GM12878 (cell line): ENCODE results near the gene CDHR5. TPM values are rescaled to one million over a fixed set of nuclear protein-coding genes. Genes with fewer than 3 reads are reported as not detected.

ENCODE experiments used
- ATAC-seq: fragments of 200-7000 bp; cut with Tn5 transposase; 3 replicates; pipeline ENCODE4 v1.9.1; 2020; ENCODE audit warnings: mild to moderate bottlenecking, moderate library complexity
- BruUV-seq: library from RNA; stranded (reverse); fragments of 400-500 nt; replicated peaks from 2 replicates; lab custom pipeline; 2021; lab: Mats Ljungman, UMichigan
- CTCF ChIA-PET: fragments of 300-600 bp; sonication (Branson Sonifier 250); formaldehyde crosslinking; extraction: SDS; loops from one replicate; lab custom pipeline; 2021; ENCODE audit warnings: inconsistent platforms; lab: Yijun Ruan, JAX
- POLR2A ChIA-PET: fragments of 350-600 bp; formaldehyde crosslinking; extraction: SDS; loops from one replicate; lab custom pipeline; 2021; ENCODE audit warnings: inconsistent platforms; lab: Charles Lee
- RAD21 ChIA-PET: fragments of 300-600 bp; sonication (Branson Sonifier 250); formaldehyde crosslinking; loops from one replicate; lab custom pipeline; 2023; ENCODE audit warnings: antibody characterized with exemption; ENCODE audit not compliant: unreplicated experiment; lab: Charles Lee
- SMC1A ChIA-PET: fragments of 300-600 bp; sonication (Branson Sonifier 250); formaldehyde crosslinking; loops from one replicate; lab custom pipeline; 2023; ENCODE audit not compliant: unreplicated experiment, uncharacterized antibody; lab: Charles Lee
- DNase-seq: peaks from one replicate; pipeline ENCODE4 v3.0.0-alpha.2; 2011; ENCODE audit warnings: low read depth, low spot score
- FAIRE-seq: peaks from 3 replicates; lab custom pipeline; 2011; peaks lifted over from hg19 to GRCh38; lab: Jason Lieb, UNC
- H2AFZ ChIP-seq: 2 replicates; pipeline ENCODE4 v1.6.0; 2011; ENCODE audit warnings: low read depth, low read length, control low read depth; ENCODE audit not compliant: control insufficient read depth
- H3K27ac ChIP-seq: 2 replicates; pipeline ENCODE4 v1.5.1; 2011; ENCODE audit warnings: control low read depth; ENCODE audit not compliant: control insufficient read depth, insufficient read depth
- H3K27me3 ChIP-seq, 2 experiments: replicated peaks in 1 of 2; 2 replicates each; pipeline versions ENCODE4 v1.6.0 to v1.6.1; 2011; ENCODE audit warnings: low read length in 1 of 2; ENCODE audit not compliant: control insufficient read depth in 2 of 2, insufficient read depth in 2 of 2
- H3K36me3 ChIP-seq, 2 experiments: 2 replicates each; pipeline ENCODE4 v1.5.1; 2011; ENCODE audit warnings: low read length in 1 of 2; ENCODE audit not compliant: control insufficient read depth in 2 of 2, insufficient read depth in 2 of 2
- H3K4me1 ChIP-seq: 2 replicates; pipeline ENCODE4 v1.6.1; 2011; ENCODE audit warnings: mild to moderate bottlenecking, low read length, moderate library complexity, mixed read lengths; ENCODE audit not compliant: control insufficient read depth, insufficient read depth
- H3K4me2 ChIP-seq: 2 replicates; pipeline ENCODE4 v1.6.0; 2011; ENCODE audit warnings: control low read depth; ENCODE audit not compliant: control insufficient read depth, insufficient read depth
- H3K4me3 ChIP-seq: fragments of 200-600 bp; sonication (generic); 2 replicates; pipeline ENCODE4 v1.5.1; 2016
- H3K79me2 ChIP-seq: 2 replicates; pipeline ENCODE4 v1.6.0; 2011; ENCODE audit warnings: low read length; ENCODE audit not compliant: control insufficient read depth, insufficient read depth
- H3K9ac ChIP-seq: 2 replicates; pipeline ENCODE4 v1.8.0; 2011; ENCODE audit warnings: low read length, control low read depth, mixed read lengths; ENCODE audit not compliant: control insufficient read depth, insufficient read depth
- H3K9me3 ChIP-seq: replicated peaks from 3 replicates; pipeline ENCODE4 v1.5.1; 2011; ENCODE audit warnings: mild to moderate bottlenecking, low read length; ENCODE audit not compliant: control insufficient read depth, insufficient read depth
- H4K20me1 ChIP-seq: 2 replicates; pipeline ENCODE4 v1.6.0; 2011; ENCODE audit not compliant: control insufficient read depth, insufficient read depth
- CBX5 ChIP-seq: sonication (generic); IDR thresholded peaks from 2 replicates; pipeline ENCODE4 v1.6.1; 2016; ENCODE audit warnings: low read depth, moderate library complexity, mild to moderate bottlenecking, inconsistent platforms
- CEBPB ChIP-seq, 2 experiments: fragments of 150-350 bp in 1 of 2; IDR thresholded peaks; 2 replicates each; pipeline ENCODE4 v1.6.1; 2012 to 2014; ENCODE audit warnings: low read depth in 2 of 2, low read length in 2 of 2, borderline replicate concordance in 1 of 2, inconsistent platforms in 1 of 2
- CHD1 ChIP-seq: IDR thresholded peaks from 2 replicates; pipeline ENCODE4 v1.6.1; 2012; ENCODE audit warnings: low read depth, low read length, improper control_type of control experiment
- FOXK2 ChIP-seq: fragments of 450-650 bp; IDR thresholded peaks from 2 replicates; pipeline ENCODE4 v1.6.1; 2017; ENCODE audit warnings: mild to moderate bottlenecking, moderate library complexity
- JUND ChIP-seq: IDR thresholded peaks from 2 replicates; pipeline ENCODE4 v1.6.1; 2012; ENCODE audit warnings: low read depth, mild to moderate bottlenecking, low read length, improper control_type of control experiment, moderate library complexity
- MLLT1 ChIP-seq: fragments of 450-650 bp; IDR thresholded peaks from 2 replicates; pipeline ENCODE4 v1.6.1; 2016; ENCODE audit warnings: mild to moderate bottlenecking
- NFXL1 ChIP-seq: fragments of 450-650 bp; IDR thresholded peaks from 2 replicates; pipeline ENCODE4 v1.6.1; 2017; ENCODE audit warnings: antibody characterized with exemption, mild to moderate bottlenecking, borderline replicate concordance
- NR2C1 ChIP-seq: fragments of 450-650 bp; IDR thresholded peaks from 2 replicates; pipeline ENCODE4 v1.6.1; 2017; ENCODE audit warnings: antibody characterized with exemption, mild to moderate bottlenecking, moderate library complexity
- PRDM15 ChIP-seq: fragments of 450-650 bp; formaldehyde crosslinking; IDR thresholded peaks from 2 replicates; pipeline ENCODE4 v1.4.0; 2020; ENCODE audit warnings: mild to moderate bottlenecking, moderate library complexity
- RAD21 ChIP-seq: IDR thresholded peaks from 2 replicates; pipeline ENCODE4 v1.6.1; 2011; ENCODE audit warnings: mild to moderate bottlenecking, low read depth, low read length, moderate library complexity; ENCODE audit not compliant: insufficient read depth
- SIN3A ChIP-seq: IDR thresholded peaks from 2 replicates; pipeline ENCODE4 v1.6.1; 2012; ENCODE audit warnings: low read depth, low read length, improper control_type of control experiment
- SMC3 ChIP-seq: IDR thresholded peaks from 2 replicates; pipeline ENCODE4 v1.6.1; 2011; ENCODE audit warnings: low read length, improper control_type of control experiment, borderline replicate concordance
- USF2 ChIP-seq: IDR thresholded peaks from 2 replicates; pipeline ENCODE4 v1.6.1; 2011; ENCODE audit warnings: low read depth, low read length, improper control_type of control experiment, borderline replicate concordance
- WGBS: methylation state at CpG from one replicate; pipeline ENCODE4 v1.1.6; 2016; ENCODE audit warnings: low lambda C conversion rate; ENCODE audit not compliant: insufficient replicate concordance, insufficient coverage; ENCODE audit errors: missing lambda C conversion rate; 5-methylcytosine and 5-hydroxymethylcytosine counted together
- in situ Hi-C: fragments of 300-500 bp; cut with MboI; formaldehyde crosslinking; loops from 9 replicates; pipeline ENCODE4 v1.14.3; 2018; ENCODE audit warnings: mixed read lengths
- intact Hi-C: fragments of 100-400 bp; cut with micrococcal nuclease; formaldehyde crosslinking; loops from one replicate; pipeline ENCODE4 v1.14.2; 2022; ENCODE audit not compliant: unreplicated experiment
- polyA plus RNA-seq, 11 experiments: library from polyadenylated mRNA; depleted of rRNA in 4 of 11; unstranded in 6 of 11; stranded (reverse) in 5 of 11; fragments of >200 nt; fragmentation: Nextera tagmentation in 4 of 11; fragmentation: Illumina TruSeq in 1 of 11; extraction: Ambion mirVana in 4 of 11; extraction: Trizol in 1 of 11; gene quantifications; 1 replicate in 1 of 11; 2 replicates in 10 of 11; pipeline versions ENCODE4 v1.2.1 to v1.2.3, GENCODE V29; 2011 to 2016; ENCODE audit warnings: inconsistent platforms in 2 of 11, missing spikeins in 2 of 11, low read depth in 1 of 11
- total RNA-seq, 4 experiments: library from RNA; depleted of rRNA in 3 of 4; stranded (reverse); fragments of >200 nt in 3 of 4; fragmentation: Illumina TruSeq in 1 of 4; extraction: Trizol in 1 of 4; gene quantifications; 2 replicates each; pipeline versions ENCODE4 v1.2.1 to v1.2.3, GENCODE V29; 2013 to 2021

The CDHR5 gene
- total and polyA plus RNA-seq, 10 of the 15 experiments (the other 5 are each of a cell fraction or from before 2014, with no cell fraction given), result 0.06 TPM; not detected in 9

DNA sequence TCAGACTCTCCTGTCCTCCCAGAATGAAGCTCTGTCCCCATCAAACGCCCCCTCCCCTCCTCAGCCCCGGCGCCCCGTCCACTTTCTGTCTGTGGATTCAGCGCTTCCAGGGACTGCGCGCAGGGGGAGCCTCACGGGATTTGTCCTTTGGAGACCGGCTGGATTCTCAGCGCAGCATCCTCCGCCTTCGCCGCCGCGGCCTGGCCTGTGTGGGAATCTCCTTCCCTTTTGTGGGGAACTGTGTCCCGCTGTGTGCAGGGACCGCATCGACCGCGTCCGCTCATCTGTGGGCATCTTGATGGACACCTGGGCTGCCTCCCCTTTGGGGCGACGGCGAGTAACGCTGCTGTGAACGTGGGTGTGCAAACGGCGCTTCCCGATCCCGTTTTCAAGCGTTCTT, 3.3 kb upstream of the CDHR5 start:
- RAD21 ChIA-PET, result no interaction called here
- WGBS, result 93% methylated on average over 22 of the region's 31 CpGs
- DNase-seq (no peak), FAIRE-seq (no peak), ATAC-seq (no peak)
- TF ChIP-seq PRDM15 (CRISPR knock-in tag), result no peak
- TF ChIP-seq FOXK2, result no peak
- Histone ChIP-seq H3K9me3 (no peaks in the 10 kb centered on the region), H3K27ac (no peak overlapping the region), H2AFZ (no peak overlapping the region), H3K4me2 (peak overlapping the region; percentile 75), H3K4me1 (peaks cover 29% of the 10 kb centered on the region), H4K20me1 (no peaks in the 10 kb centered on the region), H3K9ac (no peak overlapping the region), H3K79me2 (no peaks in the 10 kb centered on the region), H3K27me3 (no peaks in the 10 kb centered on the region), H3K36me3 (no peaks in the 10 kb centered on the region), H3K4me3 (no peak overlapping the region)
- in situ Hi-C loops (no loop called here), intact Hi-C loops (no loop called here)
- CTCF ChIA-PET, result no interaction called here
- SMC1A ChIA-PET, result no interaction called here
- BruUV-seq, result no TSS peak
- POLR2A ChIA-PET, result no interaction called here

GRCh38 chr11:627308-627576, 2.5 kb upstream of the CDHR5 start:
- RAD21 ChIA-PET, result no interaction called here
- H3K9me3 ChIP-seq, result no peaks in the 10 kb centered on the region
- H3K4me1 ChIP-seq, result peaks cover 29% of the 10 kb centered on the region
- no peak overlapping the region for H3K9ac ChIP-seq
- WGBS, result 67% methylated on average over 3 of the region's 28 CpGs
- in situ Hi-C loops, result no loop called here
- H3K27ac ChIP-seq, result no peak overlapping the region
- no peak for DNase-seq
- CTCF ChIA-PET, result no interaction called here
- no peaks in the 10 kb centered on the region for H3K36me3 ChIP-seq
- POLR2A ChIA-PET, result no interaction called here
- no peaks in the 10 kb centered on the region for H4K20me1 ChIP-seq
- SMC1A ChIA-PET, result no interaction called here
- ATAC-seq, result no peak
- no peak overlapping the region for H2AFZ ChIP-seq
- no peak overlapping the region for H3K4me2 ChIP-seq
- intact Hi-C loops, result no loop called here
- BruUV-seq, result no TSS peak
- H3K79me2 ChIP-seq, result no peaks in the 10 kb centered on the region
- no peak overlapping the region for H3K4me3 ChIP-seq
- no peak for FAIRE-seq
- H3K27me3 ChIP-seq, result no peaks in the 10 kb centered on the region
- TF ChIP-seq CEBPB (IDR thresholded peaks at IDR 0.05; ENCODE audit: borderline replicate concordance in 1 of 2, low read depth in 2 of 2, low read length in 2 of 2) (no peak), CHD1 (no peak), NR2C1 (no peak), NFXL1 (no peak), USF2 (no peak), RAD21 (no peak), SMC3 (no peak), CBX5 (no peak), SIN3A (no peak), JUND (no peak), MLLT1 (no peak)
